Kidney glomerular epithelial cell (primary cell): ENCODE data around the gene HNRNPD.
"Not testable (repeated sequence)": the region's sequence is repeated elsewhere in the genome, so short reads cannot be mapped to it uniquely, and the experiment has no call there.

Experiments
- DNase-seq: peaks from one replicate; lab custom pipeline; 2025; lab: John Stamatoyannopoulos, UW

The HNRNPD gene

DNA sequence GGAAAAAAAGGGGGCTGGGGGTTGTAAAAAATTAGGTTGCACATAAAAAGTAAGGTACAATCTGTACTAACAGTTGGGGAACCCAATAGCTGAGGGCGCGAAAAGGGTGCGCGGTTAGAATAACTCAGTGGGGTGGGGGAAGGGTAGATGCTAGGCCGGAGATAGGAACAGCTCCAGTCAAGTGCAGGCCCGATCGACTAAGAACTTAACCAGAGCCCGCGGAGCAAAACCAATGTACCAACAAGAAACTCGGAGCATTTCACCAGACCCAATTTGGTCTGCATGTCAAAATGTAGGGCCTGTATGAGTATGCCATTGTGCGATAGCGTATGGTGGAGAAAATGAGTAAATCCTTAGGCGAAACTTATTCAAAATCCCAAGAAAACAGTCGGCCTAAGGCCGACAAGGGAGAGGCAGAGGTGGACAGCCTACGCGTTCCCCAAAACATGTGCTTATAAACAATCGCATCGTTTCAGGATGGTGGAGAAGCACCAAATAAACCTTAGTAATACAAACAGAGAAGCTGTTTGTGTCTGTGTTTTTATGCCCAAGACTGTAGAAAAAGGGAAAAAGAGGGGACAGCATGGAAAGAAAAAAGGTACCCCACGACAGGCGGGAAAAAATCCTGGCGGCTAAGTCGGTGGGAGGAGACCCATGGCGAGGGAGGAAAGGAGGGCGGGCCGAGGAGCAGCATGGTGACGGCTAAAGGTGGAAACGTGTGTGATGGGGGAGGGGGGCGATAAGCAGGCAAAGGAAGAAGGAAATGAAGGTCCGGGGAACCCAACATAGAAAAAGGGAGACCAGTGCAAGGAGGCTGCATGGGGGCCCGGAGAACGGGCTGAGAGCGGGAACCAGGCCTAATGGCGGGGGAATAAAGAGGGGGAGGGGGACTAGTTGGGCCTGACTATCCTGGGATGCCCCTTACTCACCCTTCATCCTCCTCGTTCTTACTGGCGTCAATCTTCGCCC lies 990 bp downstream of the HNRNPD start:
- DNase-seq: peak; percentile 71

DNA sequence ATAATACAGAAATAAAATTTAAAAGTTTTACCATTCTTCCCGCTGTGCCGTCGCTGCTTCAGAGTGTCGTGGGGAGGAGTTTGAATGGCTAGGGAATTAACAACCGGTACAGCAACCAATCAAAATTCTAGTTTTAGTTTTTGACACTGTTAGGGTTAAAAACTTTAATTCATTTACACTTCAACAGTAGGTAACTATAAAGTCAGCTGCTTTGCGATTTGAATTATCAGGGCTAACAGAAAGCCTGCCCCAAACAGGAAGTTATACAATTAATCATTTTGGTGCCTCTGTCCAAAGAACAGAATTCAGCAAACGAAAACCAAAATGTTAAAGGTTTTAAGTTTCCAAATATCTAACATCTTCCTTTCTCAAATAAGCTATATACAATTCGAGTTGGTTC lies 2.3 kb downstream of the HNRNPD start:
- DNase-seq: peak; percentile 11

DNA sequence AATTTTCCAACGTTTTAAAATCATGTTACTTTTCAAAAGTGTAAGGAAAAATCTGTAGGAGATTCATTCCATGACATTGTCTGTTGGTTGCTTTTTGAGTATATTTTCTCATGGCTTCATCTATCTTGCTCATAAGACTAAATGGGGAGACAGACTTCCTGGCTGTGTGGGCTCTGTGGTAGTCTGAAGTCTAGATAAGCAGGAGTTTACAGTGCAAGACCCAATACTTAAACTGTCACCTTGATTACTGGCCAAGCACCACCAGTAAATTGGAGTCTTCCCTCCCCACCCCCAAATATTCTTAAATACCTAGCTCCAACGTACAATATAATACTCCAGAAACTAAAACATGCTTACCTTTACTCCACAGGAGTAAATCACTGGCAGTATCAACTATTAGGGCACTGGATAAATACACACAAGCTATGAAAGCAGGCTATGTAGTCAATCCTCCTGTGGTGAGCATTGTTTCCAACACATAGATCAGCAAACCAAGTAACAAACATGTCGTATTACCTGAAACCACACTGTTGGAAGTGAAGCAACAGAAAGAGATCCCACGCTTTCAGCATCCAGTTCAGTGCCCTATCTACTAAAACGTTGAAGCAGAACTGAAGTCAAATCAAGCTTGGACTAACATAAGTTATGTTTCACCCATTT lies 6.2 kb downstream of the HNRNPD start:
- DNase-seq: no peak

DNA sequence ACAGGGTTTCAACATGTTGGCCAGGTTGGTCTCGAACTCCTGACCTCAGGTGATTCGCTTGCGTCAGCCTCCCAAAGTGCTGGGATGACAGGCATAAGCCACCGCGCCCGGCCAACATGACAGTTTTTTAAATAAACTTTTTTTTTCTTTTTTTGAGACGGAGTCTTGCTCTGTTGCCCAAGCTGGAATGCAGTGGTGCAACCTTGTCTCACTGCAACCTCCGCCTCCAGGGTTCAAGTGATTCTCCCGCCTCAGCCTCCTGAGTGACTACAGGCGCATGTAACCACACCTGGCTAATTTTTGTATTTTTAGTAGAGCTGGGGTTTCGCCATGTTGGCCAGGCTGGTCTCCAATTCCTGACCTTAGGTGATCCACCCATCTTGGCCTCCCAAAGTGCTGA lies 7.4 kb downstream of the HNRNPD start:
- not testable (repeated sequence) for DNase-seq

DNA sequence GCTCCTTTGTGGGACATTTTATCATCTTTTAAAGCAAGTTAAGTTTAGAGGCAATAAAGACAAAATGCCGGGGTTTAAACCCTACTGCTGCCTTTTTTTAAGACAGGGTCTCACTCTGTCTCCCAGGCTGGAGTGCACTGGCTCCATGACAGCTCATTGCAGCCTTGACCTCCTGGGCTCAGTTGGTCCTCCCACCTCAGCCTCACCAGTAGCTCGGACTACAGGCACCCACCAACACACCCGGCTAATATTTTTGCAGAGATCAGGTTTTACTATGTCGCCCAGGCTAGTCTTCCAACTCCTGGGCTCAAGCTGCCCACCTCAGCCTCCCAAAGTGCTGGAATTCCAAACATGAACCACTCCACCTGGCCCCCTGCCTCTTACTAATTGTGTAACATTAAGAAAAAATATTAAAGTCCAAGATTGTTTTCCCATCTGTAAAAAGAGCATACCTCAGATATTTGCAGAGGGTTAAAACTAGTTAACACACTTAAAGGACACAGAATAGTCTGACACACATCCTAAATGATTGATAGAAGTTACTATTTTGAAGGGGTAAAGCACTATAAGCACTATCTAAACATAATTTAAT lies 9.8 kb downstream of the HNRNPD start:
- no peak for DNase-seq

DNA sequence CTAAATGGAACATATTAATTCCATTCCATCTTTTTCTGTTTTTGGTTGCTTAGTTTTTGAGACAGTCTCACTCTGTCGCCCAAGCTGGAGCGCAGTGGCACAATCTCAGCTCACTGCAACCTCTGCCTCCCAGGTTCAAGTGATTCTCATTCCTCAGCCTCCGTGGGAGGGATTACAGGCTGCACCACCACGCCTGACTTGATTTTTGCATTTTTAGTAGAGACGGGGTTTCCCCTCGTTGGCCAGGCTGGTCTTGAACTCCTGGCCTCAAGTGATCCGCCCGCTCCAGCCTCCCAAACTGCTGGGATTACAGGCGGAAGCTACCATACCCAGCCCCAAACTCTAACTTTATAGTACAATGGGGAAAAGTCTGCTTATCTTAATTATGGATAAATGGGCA lies 11.2 kb downstream of the HNRNPD start:
- peak; percentile 24 for DNase-seq

DNA sequence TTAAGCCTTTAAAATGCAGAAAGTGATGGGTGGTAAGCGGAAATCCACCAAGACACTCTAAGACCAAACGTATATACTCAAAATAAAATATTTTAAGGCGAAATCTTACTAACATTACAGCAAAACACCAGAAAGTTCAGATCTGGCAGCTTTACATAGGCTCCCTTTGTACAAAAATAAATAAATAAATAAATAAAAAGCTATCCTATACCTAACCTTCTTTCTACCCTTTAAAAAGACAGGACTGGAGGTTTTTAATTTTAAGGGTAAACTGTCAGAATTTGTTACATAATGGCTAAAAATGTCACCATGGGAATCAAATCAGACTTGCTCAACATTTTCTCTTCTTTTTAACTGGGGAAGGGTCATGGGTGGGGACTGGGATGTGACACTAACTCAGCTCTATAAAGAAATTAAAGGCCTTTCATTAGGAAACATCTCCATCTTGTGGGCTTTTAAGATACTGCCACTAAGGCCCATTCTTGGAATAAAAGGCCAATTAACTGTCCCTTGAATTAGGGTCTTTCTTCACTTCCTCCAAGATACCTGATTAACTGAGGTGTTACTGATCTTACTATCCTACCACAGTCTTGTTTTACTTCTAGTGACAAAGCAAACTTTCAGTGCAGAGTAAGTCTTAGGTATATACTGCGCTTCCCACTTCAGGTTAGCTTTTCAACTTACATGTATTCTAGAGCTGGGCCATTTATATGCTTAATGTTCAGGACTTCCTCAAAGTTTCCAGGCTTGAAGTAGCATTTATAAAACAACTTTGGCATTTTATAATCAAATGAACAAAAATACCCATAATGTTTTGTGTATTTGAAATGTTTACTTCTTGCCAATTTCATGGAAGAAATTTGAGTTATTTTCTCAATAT lies 13.3 kb downstream of the HNRNPD start:
- peak; percentile 40 for DNase-seq

DNA sequence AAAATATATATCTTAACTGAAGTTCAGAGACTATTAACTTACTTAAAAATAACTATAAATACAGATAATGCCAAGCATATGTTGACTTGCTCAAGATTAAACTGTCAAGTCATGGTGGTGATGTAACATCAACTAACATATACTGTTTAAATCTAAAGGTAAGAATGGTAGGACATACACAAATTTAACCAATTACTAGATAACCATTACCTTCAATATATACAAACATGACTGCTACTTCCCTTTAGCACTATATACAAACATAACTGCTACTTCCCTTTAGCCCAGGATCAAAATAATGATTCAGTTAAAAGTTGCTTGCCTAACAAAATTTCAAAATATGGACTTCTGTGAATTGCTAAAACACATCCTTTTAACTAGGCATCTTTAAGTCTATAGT lies 14.9 kb downstream of the HNRNPD start:
- DNase-seq: no peak

DNA sequence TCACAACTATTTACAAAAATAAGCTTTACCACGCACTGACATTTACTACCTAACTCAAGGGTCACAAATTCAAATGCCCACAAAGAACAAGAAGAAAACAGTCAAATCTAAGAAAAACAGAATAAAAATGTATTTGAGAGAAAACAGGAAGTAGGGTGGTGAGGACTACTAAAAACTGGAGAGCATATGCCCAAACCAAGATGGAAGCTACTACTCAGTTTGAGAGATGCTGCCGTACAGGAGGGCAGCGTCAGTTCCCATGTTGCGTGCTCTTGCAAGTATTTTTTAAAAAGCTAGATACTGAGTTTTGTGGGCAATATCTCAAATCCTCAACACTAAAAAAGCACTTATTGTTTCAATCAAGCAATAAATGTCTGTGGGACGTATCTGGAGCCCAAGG lies 16.2 kb downstream of the HNRNPD start:
- DNase-seq: no peak

DNA sequence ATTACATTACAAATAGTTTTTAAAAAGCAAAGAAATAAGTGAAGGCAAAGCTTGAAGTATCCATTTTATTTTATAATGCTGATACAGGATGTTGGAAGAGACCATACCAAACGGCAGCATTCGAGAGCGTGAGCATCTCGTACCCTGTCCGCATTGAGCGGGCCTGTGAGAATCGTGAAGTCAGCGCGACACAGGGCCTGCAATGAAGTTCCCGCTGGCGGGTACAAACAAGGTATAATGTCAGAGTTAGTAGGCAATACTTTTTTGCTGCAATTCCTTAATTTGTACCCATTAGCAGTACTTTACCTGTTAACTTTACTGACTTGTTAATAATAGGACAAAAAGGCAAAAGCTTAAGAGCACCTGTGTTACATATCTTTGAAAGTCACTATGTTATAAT lies 19.0 kb downstream of the HNRNPD start:
- no peak for DNase-seq

DNA sequence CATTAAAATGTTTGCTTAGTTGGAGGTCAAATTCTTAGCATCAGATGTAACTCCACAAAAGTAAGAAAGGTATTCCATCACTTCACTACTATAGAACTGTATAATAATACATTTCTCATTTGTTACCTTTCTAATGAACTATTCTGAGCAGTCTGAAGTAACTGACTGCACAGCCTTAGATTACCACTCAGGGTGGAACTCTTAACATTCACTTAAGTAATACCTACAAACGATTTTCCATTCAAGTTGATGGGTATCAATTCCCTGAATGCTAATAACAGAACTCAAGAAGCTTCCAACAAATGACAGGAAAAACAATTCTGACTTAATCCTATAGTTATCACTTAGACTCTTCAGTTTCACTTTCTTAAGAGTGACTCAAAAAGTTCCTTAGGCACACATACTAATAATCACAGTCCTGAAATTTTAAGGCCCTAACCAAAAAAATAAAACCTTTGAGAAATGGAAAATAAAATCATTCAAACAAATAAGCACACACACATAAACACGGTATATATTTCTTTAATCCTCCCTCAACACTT lies 20.9 kb downstream of the HNRNPD start:
- no peak for DNase-seq

DNA sequence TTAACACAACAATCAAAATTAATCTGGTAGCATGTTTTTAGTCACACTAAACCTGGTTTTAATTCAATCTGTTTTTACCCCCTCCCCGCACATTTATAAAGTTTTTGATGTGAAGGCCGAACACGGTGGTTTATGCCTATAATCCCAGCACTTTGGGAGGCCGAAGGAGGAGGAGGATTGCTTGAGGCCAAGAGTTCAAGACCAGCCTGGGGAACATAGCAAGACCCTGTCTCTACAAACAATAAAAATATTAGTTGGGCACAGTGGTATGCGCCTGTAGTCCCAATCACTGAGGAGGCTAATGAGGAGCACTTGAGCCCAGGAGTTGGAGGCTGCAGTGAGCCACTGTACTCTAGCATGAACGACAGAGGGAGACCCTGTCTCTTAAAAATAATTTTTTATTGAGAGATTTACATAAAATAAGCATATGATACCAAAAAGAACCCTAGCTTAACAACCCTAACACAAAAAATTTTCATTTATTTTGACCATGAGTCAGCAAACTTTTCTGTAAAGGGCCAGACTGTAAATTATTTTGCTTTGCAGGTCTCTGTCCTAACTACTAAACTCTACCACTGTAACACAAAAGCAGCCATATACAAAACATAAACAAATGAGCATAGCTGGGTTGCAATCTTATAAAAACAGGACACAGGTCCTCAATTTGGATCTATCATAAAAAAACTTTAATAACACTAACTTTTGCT lies 21.5 kb downstream of the HNRNPD start:
- no peak for DNase-seq

DNA sequence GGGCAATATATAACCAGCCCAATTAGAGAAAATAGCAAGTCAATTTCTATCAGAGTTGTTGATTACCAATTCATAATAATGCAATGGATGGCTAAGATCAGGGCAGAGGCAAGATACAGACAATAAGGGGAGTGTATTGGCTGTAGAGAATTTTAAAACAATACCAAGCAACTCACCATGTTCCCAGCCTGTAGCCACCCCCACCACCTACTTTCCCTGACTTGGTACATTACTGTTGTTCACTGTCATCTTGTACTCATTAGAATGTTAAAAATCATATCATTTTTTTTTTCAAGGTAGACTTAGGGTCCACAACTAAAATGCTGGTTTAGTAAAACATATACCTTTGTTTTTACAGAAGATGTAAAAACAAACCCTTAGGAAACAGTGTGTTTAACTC lies 27.7 kb downstream of the HNRNPD start:
- no peak for DNase-seq

DNA sequence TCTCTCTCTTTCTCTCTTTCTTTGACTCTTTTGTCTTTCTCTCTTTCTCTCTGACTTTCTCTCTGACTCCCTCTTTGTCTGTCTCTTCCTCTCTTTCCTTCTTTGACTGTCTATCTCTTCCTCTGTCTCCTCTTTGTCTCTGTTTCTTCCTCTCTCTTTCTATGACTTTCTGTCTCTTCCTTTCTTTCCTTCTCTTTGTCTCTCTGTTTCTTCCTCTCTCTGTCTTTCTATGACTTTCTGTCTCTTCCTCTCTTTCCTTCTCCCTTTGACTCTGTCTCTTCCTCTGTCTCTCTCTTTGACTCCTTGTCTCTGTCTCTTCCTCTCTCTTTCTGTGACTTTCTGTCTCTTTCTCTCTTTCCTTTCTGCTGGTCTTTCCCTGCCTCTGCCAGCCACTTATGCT lies 38.7 kb downstream of the HNRNPD start:
- no peak for DNase-seq

DNA sequence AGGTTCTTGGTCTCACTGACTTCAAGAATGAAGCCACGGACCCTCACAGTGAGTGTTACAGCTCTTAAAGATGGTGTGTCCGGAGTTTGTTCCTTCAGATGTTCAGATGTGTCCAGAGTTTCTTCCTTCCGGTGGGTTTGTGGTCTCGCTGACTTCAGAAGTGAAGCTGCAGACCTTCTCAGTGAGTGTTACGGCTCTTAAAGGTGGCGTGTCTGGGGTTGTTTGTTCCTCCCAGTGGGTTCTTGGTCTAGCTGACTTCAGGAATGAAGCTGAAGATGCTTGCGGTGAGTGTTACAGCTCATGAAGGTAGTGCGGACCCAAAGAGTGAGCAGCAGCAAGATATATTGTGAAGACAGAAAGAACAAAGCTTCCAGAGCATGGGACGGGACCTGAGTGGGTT lies 40.1 kb downstream of the HNRNPD start:
- DNase-seq: not testable (repeated sequence)

DNA sequence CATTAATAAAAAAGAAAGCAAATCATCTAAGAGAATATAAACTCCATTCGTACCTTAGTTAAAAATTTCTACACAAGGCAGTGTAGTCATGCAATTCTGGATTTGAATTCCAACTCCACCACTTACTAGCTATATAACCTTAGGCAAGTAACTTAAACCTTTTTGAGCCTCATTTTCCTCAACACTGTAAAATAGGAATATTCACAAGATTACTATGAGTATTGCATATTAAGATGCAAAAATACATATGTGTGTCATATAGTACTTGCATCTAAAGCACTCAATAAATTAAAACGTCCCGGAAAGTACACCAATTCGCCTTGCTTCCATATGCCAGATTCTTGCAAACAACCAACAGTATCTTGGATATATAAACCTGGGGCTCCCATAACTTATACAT lies 42.0 kb downstream of the HNRNPD start:
- DNase-seq: no peak

DNA sequence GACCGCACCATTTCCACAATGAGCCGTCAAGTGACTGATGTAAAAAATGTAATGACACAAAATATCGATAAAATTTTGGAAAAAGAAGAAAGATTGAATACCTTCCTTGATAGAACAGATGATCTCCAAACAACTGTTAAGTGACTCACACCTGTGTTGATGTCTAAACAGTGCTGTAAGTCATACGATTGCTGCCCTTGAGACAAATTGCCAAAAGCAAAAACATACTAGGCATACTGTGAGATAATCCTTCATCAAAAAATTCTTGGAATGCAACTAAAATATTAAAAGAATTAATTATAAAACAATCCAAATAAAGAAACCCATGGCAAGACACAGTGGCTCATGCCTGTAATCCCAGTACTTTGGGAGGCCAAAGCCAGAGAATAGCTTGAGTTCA lies 53.4 kb downstream of the HNRNPD start:
- no peak for DNase-seq

DNA sequence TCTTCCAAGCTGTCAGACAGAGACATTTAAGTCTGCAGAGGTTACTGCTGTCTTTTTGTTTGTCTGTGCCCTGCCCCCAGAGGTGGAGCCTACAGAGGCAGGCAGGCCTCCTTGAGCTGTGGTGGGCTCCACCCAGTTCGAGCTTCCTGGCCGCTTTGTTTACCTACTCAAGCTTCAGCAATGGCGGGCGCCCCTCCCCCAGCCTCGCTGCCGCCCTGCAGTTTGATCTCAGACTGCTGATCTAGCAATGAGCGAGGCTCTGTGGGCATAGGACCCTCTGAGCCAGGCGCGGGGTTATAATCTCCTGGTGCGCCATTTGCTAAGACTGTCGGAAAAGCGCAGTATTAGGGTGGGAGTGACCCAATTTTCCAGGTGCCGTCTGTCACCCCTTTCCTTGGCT lies 70.7 kb downstream of the HNRNPD start:
- DNase-seq: not testable (repeated sequence)
